NCI-H69 (cell line): ENCODE results near the gene DES.
"Not testable (repeated sequence)": the region's sequence is repeated elsewhere in the genome, so short reads cannot be mapped to it uniquely, and the experiment has no call there.

ENCODE experiments used
- DNase-seq: peaks from one replicate; lab custom pipeline; 2025; lab: John Stamatoyannopoulos, UW

Gene DES

GRCh38 chr2:219418155-219419011, at the start of gene DES:
TSS of gene DES (plus strand) at chr2:219418377. CDS start at chr2:219418463, 86 bp downstream.
- DNase-seq: peak; percentile 47

DNA sequence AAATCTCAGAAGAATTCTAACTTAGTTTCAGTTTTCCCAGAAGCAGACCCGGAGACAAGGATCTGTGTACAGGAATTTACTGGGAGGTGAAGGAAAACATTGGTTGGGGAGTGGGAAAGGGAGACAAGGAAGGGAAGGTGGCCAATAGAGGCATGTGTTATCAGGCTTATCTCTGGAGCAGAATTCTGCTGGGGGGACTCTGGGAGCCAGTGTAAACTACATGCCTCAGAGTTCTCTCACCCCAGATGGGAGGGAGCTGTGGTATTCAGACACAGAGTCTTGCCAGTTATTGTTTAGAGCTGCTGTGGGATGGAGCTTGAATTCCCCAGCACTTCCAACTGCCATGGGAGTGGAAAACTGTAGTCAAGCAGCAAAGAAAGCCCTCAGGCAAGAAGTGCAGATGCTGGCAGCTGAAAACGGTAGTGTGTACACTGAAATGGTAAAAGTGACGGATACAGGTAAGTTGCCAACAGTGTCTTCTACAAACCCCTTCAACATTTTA, 49.4 kb upstream of the DES start:
- DNase-seq: peak; percentile 60

GRCh38 chr2:219369447-219369861, 48.7 kb upstream of the DES start:
- DNase-seq: peak; percentile 37

GRCh38 chr2:219378163-219378851, 39.9 kb upstream of the DES start:
- DNase-seq: no peak

DNA sequence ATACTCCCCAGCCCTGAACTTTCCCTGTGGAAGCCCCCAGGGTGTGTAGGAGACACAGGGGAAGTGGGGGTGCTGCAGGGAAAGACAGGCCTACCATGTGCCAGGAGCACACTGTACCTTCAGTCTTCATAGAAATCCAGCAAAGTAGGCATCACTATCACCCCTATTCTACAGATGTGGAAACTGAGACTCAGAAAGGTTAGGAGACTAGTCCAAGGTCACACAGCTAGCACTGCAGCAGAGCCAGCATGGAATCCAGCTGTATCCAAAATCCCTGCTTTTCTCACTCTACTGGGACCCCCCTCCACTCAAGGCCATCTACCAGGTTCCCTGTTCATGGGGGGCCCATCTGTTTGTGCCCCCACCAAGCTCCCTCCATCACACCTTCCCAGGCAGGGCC, 37.3 kb upstream of the DES start:
- no peak for DNase-seq

GRCh38 chr2:219381448-219381847, 36.7 kb upstream of the DES start:
- no peak for DNase-seq

GRCh38 chr2:219384083-219384713, 34.0 kb upstream of the DES start:
- no peak for DNase-seq

DNA sequence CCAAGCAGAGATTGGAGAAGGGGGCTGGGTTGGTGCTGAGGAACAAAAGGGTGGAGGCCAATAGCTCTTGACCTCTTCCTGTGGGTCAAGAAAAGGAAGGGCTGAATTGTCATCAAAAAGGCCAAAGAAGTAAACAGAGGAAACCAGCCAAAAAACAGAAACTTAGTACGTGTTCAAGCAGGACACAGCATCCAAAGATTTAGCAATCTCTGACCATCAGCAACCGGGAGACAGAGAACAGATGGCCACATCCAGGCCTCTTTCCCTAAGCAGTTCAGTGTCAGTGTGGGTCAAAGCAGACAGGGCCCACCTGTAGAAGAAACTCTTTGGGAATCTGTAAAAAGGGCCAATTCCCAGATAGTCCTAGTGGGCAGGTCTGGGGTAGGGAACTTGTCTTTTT, 33.3 kb upstream of the DES start:
- no peak for DNase-seq

GRCh38 chr2:219385958-219386520, 32.1 kb upstream of the DES start:
- DNase-seq: no peak

DNA sequence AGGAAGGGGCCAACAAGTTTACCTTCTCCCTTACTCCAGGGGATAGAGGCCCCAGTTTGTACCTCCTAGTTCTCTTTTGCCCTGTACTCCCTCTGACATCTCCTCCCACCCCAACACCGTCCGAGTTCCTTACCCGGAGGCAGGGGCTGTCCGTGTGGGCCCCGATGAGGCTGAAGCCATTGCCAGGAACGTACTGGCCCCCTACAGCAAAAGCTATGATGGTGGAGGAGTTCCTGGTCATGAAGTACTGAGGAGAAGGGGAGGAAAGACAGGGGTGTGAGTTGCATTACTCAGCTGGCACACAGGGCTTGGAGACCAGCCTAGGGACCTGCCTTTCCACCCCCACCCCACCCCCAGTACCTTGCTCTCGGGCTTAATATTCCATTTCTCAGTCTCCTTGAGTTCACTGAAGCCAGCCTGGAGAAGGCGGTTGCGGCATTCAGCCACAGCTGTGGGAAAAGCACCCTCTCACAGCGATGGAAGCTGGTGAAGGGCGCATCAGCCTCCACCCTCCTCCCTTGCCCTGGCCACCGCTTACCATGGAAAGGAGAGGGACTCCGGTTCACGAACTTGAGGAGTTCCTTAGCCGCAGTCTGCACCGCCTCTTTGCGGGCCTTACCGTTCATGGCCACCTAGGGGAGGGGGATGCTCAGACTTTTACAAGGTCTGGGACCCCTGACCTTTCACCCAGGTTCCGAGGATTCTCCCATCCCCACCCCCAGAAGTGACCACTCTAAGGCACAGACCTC, 31.5 kb upstream of the DES start:
- DNase-seq: no peak

DNA sequence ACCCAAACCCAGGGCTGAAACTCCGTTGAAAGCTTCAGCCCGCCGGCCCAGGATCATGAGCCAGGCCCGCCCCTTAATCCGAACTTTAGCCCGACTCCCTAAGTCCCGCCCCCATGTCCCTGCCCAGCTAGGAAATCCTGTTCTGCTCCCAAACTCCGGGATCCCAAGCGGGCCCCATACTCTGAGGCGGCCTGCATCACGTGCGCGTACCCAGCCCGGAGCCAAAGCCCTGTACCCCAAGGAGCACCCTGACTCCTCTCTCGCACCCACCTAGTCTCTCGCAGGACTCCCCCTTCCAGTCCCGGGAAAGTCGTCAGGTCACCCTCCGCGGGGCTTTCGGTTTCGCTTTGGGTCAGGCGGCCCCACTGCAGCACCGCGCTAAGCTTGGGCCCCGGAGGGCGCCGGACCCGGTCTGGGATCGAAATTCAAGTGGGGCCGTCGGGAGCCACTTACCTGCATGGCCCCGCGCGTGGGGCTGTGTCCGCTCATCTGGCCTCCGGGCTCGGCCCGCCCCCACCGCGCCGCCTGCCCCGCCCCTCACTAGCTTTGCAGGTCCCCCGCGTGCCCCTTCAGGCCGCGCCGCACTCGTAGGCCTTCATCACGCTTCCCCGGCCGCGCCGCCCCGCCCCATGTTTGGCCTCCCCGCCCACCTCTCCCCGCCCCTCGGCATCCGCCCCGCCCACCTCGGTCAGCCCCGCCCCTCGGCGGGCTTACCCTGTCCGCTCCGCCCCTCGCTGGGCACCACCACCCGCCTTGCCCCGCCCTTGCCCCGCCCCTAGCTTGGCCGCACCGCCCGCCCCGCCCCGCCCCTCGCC, 30.7 kb upstream of the DES start, which contains the start of gene DNPEP:
TSS of gene DNPEP (minus strand) at position 607 of the 815 bp plus-strand sequence. CDS start at position 489, 118 bp downstream.
- peak; percentile 94 for DNase-seq

GRCh38 chr2:219388121-219388906, 29.9 kb upstream of the DES start:
- peak; percentile 96 for DNase-seq

- no peak for DNase-seq
Observed at GRCh38 chr2:219388907-219389156, 29.3 kb upstream of the DES start.

DNA sequence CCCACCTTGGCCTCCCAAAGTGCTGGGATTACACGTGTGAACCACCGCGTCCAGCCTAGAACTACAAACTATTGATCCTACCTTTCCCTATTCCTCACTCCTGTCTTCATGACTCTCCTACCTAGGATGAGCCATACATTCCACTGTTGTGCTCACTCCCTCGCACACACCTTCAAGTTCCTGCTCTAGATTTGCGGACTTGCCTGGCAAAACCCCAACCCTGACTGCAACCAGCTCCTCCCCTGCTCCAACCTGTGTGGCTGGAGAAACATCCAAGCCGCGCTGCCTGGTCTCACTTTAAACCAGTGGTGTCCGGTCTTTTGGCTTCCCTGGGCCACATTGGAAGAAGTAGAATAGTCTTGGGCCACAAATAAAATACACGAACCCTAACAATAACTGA, 25.4 kb upstream of the DES start:
- DNase-seq: no peak

- not testable (repeated sequence) for DNase-seq
Observed at GRCh38 chr2:219395056-219395455, 23.1 kb upstream of the DES start.

GRCh38 chr2:219395609-219396008, 22.6 kb upstream of the DES start:
- DNase-seq: no peak

GRCh38 chr2:219396863-219397457, 21.2 kb upstream of the DES start:
- peak; percentile 21 for DNase-seq

DNA sequence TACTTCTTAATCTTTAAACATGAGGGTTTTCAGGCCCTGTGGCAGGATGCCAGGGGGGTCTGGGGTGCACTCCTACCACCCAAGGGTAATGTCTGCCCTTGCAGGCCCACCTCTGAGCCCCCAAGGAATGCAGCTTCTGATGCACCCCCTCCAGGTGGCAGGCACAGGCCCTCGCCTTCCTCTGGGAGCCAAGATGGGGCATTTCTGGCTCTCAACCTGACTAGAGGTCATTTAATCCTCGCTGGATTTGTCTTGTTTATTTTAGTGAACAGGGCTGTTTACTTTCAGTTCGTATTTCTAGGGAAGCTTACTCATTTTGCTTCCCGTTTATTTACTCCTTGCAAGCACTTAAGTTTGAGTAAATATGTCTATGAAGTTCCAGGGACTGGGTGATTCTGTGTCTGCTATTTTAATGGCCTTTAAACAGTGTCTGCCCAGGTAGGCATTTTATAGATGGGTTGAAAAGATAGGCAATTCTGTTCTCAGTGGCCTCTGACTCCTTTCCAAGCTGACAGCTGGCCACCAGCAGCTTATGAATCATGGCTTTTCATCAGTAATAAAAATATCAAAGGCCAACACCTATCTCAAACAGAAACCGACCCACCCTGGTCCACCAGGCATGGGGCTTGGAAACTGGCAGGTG, 19.3 kb upstream of the DES start:
- DNase-seq: peak; percentile 94
